Thoracic aorta (tissue), 2 donors: ENCODE results near the gene ADD1. TPM values are rescaled to one million over a fixed set of nuclear protein-coding genes. Genes with fewer than 3 reads are reported as not detected.

Experiments used
- ATAC-seq: fragments of 150-250 bp; one replicate; pipeline ENCODE4 v1.8.0; 2017; ENCODE audit warnings: low read depth; ENCODE audit not compliant: insufficient number of reproducible peaks, low FRiP score
- DNase-seq: peaks from one replicate; pipeline ENCODE4 v3.0.0-alpha.2; 2020; ENCODE audit warnings: low spot score
- H3K27ac ChIP-seq, 2 donors: fragments of 200-600 bp; sonication (generic); 1 replicate in 1 of 2; 2 replicates in 1 of 2; pipeline ENCODE4 v1.5.1; 2016; ENCODE audit warnings: mild to moderate bottlenecking in 2 of 2, moderate library complexity in 2 of 2
- H3K27me3 ChIP-seq: fragments of 200-600 bp; sonication (generic); replicated peaks from 2 replicates; pipeline ENCODE4 v1.6.0; 2016; ENCODE audit warnings: mild to moderate bottlenecking; ENCODE audit not compliant: insufficient read depth
- H3K36me3 ChIP-seq: fragments of 200-600 bp; sonication (generic); one replicate; pipeline ENCODE4 v1.5.1; 2016
- H3K4me1 ChIP-seq, 2 donors: fragments of 200-600 bp; sonication (generic); 1 replicate in 1 of 2; 2 replicates in 1 of 2; pipeline versions ENCODE4 v1.5.1 to v1.6.0; 2016; ENCODE audit warnings: low read depth in 2 of 2, mild to moderate bottlenecking in 1 of 2; ENCODE audit not compliant: control insufficient read depth in 1 of 2
- H3K4me3 ChIP-seq: fragments of 200-600 bp; sonication (generic); 2 replicates; pipeline ENCODE4 v1.5.1; 2016; ENCODE audit warnings: mild to moderate bottlenecking
- H3K9me3 ChIP-seq: fragments of 200-600 bp; sonication (generic); 2 replicates; pipeline ENCODE4 v1.5.1; 2016
- total RNA-seq, 2 donors: library from RNA; depleted of rRNA; stranded (reverse); fragments of >200 nt; gene quantifications; one replicate each; pipeline versions ENCODE4 v1.1.0 to v1.2.3, GENCODE V29; 2016
- TF ChIP-seq, protein P1 (sequence below): fragments of 200-600 bp; sonication (generic); IDR thresholded peaks from one replicate; pipeline ENCODE4 v1.5.1; 2019; ENCODE audit warnings: antibody characterized with exemption

ADD1 gene
- total RNA-seq, 2 donors from 2014 or later, result 256 to 338 TPM

DNA sequence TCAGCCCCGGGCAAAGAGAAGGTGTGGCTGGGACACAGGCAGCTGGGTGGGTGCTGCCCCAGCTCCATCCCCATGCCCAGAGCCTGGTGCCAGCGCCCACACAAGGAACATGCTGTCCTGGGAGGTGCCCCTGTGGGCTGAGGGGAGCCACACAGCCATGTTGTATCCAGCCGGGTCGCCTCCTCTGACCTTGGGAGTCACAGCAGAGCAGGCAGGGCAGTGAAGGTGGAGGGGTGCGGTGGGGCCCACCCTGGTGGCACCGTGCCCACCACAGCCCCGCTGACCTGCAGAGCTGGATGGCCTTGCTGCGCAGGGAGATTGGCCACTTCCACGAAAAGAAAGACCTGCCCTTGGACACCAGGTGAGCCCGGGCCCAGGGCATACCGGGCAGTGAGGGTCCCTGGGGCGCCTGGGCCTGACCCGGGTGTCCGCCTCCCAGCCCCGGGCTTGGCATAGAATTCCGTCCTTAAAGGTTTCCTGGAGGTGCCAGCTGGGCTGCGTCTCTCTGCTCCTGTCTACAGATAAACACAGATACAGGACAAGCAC is 18.7 kb upstream of the ADD1 start:
- H3K4me1 ChIP-seq, result peaks cover 0 to 30% of the 10 kb centered on the region in 2 donors
- no peak overlapping the region for H3K27ac ChIP-seq
- no peaks in the 10 kb centered on the region for H3K36me3 ChIP-seq
- H3K4me3 ChIP-seq, result no peak overlapping the region
- TF ChIP-seq, protein P1, sequence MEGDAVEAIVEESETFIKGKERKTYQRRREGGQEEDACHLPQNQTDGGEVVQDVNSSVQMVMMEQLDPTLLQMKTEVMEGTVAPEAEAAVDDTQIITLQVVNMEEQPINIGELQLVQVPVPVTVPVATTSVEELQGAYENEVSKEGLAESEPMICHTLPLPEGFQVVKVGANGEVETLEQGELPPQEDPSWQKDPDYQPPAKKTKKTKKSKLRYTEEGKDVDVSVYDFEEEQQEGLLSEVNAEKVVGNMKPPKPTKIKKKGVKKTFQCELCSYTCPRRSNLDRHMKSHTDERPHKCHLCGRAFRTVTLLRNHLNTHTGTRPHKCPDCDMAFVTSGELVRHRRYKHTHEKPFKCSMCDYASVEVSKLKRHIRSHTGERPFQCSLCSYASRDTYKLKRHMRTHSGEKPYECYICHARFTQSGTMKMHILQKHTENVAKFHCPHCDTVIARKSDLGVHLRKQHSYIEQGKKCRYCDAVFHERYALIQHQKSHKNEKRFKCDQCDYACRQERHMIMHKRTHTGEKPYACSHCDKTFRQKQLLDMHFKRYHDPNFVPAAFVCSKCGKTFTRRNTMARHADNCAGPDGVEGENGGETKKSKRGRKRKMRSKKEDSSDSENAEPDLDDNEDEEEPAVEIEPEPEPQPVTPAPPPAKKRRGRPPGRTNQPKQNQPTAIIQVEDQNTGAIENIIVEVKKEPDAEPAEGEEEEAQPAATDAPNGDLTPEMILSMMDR, result no peak
- no peaks in the 10 kb centered on the region for H3K27me3 ChIP-seq
- no peaks in the 10 kb centered on the region for H3K9me3 ChIP-seq
- ATAC-seq (no peak), DNase-seq (no peak)

GRCh38 chr4:2825740-2826139 is 17.9 kb upstream of the ADD1 start:
- no peaks in the 10 kb centered on the region for H3K27me3 ChIP-seq
- DNase-seq, result no peak
- H3K9me3 ChIP-seq, result no peaks in the 10 kb centered on the region
- H3K27ac ChIP-seq, result no peak overlapping the region
- ATAC-seq, result no peak
- no peaks in the 10 kb centered on the region for H3K36me3 ChIP-seq
- peaks cover 0 to 30% of the 10 kb centered on the region in 2 donors for H3K4me1 ChIP-seq
- H3K4me3 ChIP-seq, result no peak overlapping the region
- TF ChIP-seq, protein P1, result no peak

DNA sequence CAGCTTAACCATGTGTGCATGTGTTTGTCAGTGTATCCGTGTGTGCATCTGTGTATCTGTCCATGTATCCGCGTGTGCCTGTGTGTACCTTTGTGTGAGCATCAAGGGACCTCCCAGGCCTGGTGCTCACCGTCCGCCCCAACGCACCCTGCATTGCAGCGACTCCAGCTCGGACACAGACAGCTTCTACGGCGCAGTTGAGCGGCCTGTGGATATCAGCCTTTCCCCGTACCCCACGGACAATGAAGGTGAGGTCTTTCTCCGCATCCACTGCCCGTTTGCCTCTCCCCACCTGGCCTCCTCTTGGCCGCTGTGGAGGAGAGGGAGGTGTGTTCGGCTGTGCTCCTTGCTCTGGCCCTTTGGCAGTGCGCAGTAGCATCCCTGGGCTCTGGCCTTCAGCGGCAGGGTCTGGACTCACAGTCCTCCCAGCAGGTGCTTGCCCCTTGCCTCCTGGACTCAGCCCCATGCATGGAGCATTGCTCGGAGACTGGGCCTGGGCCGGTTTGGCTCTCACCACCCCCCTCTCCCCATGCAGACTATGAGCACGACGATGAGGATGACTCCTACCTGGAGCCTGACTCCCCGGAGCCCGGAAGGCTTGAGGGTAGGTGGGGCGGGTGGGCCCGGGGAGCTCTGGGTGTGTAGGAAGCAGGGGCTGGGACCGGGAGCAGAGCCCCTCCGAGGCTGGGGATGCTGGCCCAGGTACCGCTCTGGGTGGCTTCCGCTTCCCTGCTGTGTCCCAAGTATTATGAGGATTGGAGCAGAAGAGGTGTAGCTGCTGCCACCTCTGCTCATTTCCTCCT is 16.4 kb upstream of the ADD1 start:
- H3K4me1 ChIP-seq, result peaks cover 0 to 30% of the 10 kb centered on the region in 2 donors
- no peak overlapping the region for H3K27ac ChIP-seq
- H3K4me3 ChIP-seq, result no peak overlapping the region
- TF ChIP-seq, protein P1, result no peak
- ATAC-seq (no peak), DNase-seq (no peak)
- no peaks in the 10 kb centered on the region for H3K27me3 ChIP-seq
- no peaks in the 10 kb centered on the region for H3K9me3 ChIP-seq
- H3K36me3 ChIP-seq, result no peaks in the 10 kb centered on the region

- H3K9me3 ChIP-seq, result no peaks in the 10 kb centered on the region
- H3K36me3 ChIP-seq, result no peaks in the 10 kb centered on the region
These were observed 15.5 kb upstream of the ADD1 start for GRCh38 chr4:2827874-2828751.

More at GRCh38 chr4:2827874-2828751, 15.5 kb upstream of the ADD1 start:
- no peak overlapping the region for H3K4me3 ChIP-seq
- H3K27ac ChIP-seq, result no peak overlapping the region
- no peaks in the 10 kb centered on the region for H3K27me3 ChIP-seq
- ATAC-seq, result no peak
- no peak for DNase-seq
- TF ChIP-seq, protein P1, result no peak
- H3K4me1 ChIP-seq, result peaks cover 0 to 30% of the 10 kb centered on the region in 2 donors
